Medulla oblongata (tissue), 1 donor: ENCODE data around the gene EDIL3.

Source experiments
- DNase-seq: peaks from one replicate; pipeline ENCODE4 v3.0.0-alpha.2; 2015; ENCODE audit errors: extremely low spot score

Gene EDIL3

GRCh38 chr5:84260140-84260539 lies 124.5 kb downstream of the EDIL3 start:
- peak; percentile 34 for DNase-seq

DNA sequence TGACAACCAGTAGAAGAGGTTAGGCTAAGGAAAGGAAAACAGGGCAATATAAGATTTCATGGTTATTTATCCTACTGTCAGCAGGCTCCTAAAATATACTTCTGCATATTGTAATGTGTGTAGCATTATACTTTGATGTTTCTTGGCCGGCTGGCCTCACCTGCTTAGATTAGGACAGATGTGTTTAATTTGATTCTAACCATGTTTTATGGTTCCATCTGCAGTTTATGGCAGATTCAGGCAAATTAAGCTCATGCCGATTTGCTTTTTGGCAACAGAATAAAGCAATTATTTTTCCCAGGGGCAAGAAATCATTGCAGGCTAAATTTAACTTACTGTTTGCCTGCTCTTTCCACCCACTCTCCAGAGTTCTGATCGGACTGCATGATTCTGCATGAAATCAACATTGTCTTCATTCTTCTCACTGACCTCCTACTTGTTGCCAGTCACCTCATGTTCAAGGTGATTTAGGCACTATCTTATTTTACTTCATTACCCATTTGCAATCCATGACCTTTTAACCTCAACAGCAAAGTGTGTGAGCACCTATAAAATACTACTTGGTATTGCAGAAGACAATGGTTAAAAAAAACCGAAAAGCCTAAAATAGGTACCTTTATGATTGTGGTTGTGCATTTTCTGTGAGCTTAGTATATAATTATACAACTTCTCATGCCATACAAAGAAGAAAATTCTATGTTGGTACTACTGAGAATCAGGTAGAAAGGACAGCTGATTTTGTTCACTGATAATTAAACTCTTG lies 125.2 kb downstream of the EDIL3 start:
- no peak for DNase-seq

DNA sequence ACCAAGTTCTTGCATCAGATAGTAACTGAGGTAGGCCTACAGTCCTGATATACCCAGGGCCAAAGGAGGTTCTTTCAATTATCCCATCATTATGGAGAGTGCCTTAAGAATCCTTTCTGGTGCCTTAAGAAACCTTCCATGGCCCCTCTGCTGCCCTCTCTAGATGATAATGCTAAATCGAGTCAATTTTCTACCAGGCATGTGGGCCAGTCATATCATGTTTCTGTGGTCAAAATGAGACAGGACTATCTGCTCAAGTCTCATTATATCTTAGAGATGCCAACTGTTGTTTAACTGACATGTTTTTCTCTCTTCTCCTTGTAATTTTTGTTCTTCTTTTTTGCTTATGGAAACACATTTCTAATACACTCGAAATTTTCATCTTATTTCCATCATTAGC lies 127.6 kb downstream of the EDIL3 start:
- DNase-seq: no peak

DNA sequence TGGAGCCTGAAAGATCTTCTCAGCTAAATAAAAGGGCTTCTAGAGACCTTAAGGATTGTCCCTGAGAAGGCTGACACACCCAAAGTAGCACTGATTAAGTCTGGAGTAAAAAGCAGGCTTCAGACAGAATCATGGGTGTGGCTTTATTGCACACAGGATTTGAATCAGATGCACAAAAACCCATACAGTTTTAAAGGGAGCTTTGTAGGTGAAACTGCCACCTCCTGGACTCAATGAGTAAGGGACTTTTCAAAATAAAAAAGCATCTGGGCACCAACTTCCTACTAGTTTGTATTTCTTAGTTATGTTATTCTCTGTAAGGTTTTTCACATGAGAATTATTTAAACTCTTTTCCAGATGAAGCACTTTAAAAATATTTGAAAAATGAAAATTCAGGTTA lies 129.4 kb downstream of the EDIL3 start:
- no peak for DNase-seq

- no peak for DNase-seq
Measured at GRCh38 chr5:84253946-84254345, 130.7 kb downstream of the EDIL3 start.

DNA sequence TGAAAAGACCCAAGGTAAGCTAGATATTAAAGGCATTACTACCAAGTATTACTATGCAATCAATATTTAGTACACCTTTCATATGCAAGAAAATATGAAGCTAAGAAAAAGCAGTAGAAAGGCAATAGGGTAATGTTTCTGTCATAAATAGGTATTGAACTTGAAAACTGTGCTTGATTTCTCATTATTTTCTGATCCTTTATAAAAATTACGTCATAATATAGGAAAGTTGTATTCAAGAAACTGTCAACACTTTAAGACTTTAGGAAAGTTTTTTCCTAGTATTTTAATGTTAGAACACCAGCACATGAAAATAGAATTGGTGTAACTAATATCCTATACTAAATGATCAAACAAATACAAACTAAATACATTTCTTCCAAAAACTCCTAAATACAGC lies 133.2 kb downstream of the EDIL3 start:
- DNase-seq: no peak

GRCh38 chr5:84249918-84250630 lies 134.6 kb downstream of the EDIL3 start:
- DNase-seq: no peak

DNA sequence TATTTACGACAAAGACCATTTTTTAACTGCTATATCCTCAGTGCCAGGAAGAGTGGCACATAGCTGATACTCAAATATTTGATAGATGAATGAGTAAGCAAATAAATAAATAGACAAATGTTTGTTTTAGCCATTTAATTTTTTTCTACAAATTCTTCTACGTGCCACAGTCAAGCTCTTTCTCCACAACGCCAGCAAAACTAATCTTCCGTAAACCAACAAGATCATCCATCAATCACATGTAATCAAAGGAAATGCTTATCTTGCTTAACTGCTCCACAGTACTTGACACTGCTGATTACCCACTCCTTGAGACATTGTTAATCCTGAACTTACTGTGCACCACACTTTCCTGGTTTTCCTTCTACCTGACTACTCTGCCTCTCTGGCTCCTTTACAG lies 136.7 kb downstream of the EDIL3 start:
- DNase-seq: no peak

GRCh38 chr5:84242286-84242685 lies 142.4 kb downstream of the EDIL3 start:
- DNase-seq: no peak

DNA sequence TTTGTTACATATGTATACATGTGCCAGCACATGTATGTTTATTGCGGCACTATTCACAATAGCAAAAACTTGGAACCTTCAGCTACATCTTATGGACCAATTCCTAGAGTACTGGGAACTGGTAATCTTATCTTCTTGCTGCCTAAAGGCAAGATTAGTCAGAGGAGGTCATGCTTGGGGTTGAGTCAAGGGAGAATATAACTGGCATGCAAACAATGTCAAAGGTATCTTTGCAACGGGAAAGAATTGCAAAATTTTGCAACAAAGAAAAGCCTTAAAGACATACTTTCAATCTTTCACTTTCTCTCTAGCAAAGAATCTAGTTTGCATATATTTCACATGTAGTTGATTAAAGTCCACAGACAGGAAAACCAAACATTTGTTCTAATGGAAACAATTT lies 145.2 kb downstream of the EDIL3 start:
- DNase-seq: no peak

GRCh38 chr5:84237126-84237525 lies 147.6 kb downstream of the EDIL3 start:
- DNase-seq: no peak

- no peak for DNase-seq
Measured at GRCh38 chr5:84231433-84231832, 153.2 kb downstream of the EDIL3 start.

DNA sequence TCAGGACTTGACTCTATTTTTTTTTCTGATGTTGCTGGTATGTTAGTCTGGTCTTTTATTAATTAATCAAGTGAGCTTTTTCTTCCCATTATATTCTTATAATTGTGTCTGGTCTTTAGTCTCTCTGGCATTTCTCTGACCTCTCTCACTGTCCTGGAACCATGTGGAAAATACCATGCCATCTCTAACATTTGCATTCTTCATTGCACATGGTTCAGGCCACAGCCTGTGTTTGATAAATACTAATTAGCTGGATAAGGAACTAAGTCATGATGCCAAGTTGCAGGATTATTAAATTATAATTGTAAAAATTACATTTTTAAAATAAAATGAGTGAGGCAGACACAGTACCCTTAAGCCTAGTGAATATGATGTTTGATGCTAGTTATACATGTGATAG lies 155.6 kb downstream of the EDIL3 start:
- no peak for DNase-seq

GRCh38 chr5:84228266-84228665 lies 156.4 kb downstream of the EDIL3 start:
- peak; percentile 22 for DNase-seq

DNA sequence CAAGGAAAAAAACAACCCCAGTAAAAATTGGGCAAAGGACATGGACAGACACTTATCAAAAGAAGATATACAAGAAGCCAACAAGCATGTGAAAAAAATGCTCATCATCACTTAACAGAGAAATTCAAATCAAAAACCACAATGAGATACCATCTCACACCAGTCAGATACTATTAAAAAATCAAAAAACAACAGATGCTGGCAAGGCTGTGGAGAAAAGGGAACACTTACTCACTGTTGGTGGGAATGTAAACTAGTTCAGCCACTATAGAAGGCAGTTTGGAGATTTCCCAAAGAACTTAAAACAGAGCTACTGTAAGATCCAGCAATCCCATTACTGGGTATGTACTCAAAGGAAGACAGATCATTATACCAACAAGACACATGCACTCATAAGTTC lies 157.4 kb downstream of the EDIL3 start:
- DNase-seq: no peak

DNA sequence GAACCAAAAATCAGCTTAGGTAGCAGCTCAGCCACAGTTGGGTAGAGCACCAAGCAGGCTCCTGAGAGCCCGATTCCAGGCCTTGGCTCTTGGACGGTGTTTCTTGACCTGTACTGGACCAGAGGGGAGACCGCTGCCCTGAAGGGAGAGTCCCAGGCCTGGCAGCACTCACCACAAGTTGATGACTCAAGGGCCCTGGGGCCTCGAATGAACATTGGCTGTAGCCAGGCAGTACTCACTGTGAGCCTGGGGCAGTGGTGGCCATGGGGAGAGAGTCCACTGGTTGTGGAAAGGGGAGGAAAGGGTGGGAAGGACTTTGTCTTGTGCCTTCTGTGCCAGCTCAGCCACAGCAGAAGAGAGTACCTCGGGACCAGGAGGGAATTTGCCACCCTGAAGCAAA lies 166.1 kb downstream of the EDIL3 start:
- no peak for DNase-seq

GRCh38 chr5:84215521-84215920 lies 169.2 kb downstream of the EDIL3 start:
- no peak for DNase-seq

DNA sequence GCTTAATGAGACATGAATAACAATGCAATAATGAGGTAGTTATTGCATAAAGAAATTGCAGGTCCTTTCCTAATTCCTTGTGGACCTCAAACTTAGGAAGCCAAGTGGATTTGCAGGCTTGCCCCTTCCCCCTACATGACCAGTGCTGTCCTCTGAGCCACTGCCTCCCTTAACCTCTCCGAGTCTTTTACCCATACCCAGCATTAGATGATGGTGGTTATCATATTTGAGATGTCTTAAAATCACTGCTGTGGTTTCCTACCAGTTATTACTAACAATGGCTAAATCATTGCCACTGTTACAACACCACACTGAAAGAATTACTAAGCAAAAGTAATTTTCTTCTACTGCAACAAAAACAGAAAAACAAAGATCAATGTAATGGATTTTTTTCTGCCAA lies 170.8 kb downstream of the EDIL3 start:
- no peak for DNase-seq

DNA sequence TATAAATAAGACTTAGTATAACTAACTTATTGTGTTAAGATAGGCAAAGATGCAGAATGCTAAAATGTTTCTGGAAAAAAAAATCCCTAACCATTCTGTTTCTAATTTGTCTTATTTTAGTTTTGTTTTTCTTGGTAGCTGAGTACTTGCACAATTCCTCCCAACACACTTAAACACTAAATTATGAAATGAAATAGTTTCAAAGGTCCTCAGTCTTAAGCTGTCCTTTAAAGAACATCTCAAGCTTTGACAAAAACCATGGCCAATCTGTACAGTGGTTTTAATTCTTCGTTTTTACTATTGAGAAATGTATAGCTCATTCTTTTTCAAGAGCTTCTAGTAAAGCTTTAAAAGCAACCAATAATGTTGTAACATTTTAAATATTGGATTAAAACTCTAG lies 171.5 kb downstream of the EDIL3 start:
- DNase-seq: no peak

- no peak for DNase-seq
Measured at GRCh38 chr5:84204772-84205171, 179.9 kb downstream of the EDIL3 start.

DNA sequence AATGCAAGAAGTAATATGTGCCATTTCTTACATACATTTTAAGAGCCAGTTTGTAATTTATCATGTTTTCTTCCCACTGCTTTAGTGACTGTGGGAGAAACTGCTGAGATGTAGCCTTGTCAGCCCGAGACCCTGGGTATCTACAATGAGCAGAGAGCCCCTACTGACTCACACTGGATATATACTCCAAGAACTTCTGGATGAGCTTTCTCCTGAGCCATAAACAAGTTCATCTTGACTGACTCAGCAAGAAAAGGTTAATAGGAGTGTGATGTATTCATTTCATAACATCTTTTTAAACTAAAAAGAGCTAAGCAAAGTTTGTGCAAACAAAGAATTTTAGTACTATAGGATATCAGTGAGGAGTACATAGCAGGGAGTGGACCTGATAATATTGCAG lies 182.5 kb downstream of the EDIL3 start:
- DNase-seq: no peak

DNA sequence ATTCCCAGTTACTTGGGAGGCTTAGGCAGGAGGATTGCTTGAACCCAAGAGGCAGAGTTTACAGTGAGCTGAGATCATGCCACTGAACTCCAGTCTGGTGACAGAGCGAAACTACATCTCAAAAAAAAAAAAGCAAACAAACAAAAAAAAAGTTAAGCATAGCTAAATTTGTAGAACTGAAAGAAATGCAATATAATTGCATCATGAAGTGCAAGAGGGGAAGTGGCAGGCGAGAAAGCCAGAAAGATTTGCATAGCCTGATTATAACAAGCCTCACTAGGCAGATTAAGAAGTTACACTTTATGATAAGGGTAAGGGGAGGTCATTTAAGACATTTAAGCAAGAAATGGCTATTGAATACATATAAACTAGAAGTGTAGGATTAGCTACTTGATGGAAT lies 187.1 kb downstream of the EDIL3 start:
- no peak for DNase-seq

DNA sequence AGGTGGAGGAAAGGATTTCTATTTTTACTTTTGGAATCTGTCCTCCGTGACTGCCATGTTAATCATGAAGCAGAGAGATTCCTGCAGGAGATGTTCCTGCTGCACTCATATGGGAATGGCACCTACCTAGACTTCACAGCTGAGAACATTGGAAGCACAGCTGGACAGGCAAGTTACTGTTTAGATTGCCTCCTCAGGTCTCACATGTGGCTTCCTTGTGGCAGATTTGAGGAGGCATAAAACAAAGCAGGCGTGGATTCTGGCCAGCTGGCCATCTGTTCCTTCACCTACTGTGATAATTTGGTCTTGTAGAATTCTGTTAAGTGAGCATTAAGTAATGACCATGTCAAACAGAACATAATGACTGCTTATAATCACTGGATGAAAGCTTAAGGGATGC lies 193.4 kb downstream of the EDIL3 start:
- DNase-seq: no peak

GRCh38 chr5:84184857-84185256 lies 199.8 kb downstream of the EDIL3 start:
- no peak for DNase-seq
